Right kidney (tissue), 1 donor: ENCODE measurements around the gene MAP3K13.
"Not testable (repeated sequence)": the region's sequence is repeated elsewhere in the genome, so short reads cannot be mapped to it uniquely, and the experiment has no call there.

Experiments used
- DNase-seq: peaks from one replicate; pipeline ENCODE4 v3.0.0-alpha.2; 2016

Gene MAP3K13

GRCh38 chr3:185340751-185341150, 22.2 kb upstream of the MAP3K13 start:
- no peak for DNase-seq

GRCh38 chr3:185341616-185342458, 21.1 kb upstream of the MAP3K13 start:
- no peak for DNase-seq

- no peak for DNase-seq
Measured at GRCh38 chr3:185342459-185343174, 20.3 kb upstream of the MAP3K13 start.

GRCh38 chr3:185347399-185347798, 15.5 kb upstream of the MAP3K13 start:
- DNase-seq, result no peak

- DNase-seq, result no peak
Measured at GRCh38 chr3:185350841-185351240, 12.1 kb upstream of the MAP3K13 start.

- DNase-seq, result no peak
Measured at GRCh38 chr3:185351396-185351795, 11.5 kb upstream of the MAP3K13 start.

- DNase-seq, result no peak
Measured at GRCh38 chr3:185353225-185353624, 9.7 kb upstream of the MAP3K13 start.

- no peak for DNase-seq
Measured at GRCh38 chr3:185353823-185354614, 8.9 kb upstream of the MAP3K13 start.

GRCh38 chr3:185356499-185356898, 6.4 kb upstream of the MAP3K13 start:
- no peak for DNase-seq

- DNase-seq, result no peak
Measured at GRCh38 chr3:185361920-185362319, 1.0 kb upstream of the MAP3K13 start.

GRCh38 chr3:185363662-185364203, 797 bp downstream of the MAP3K13 start:
- DNase-seq, result no peak

GRCh38 chr3:185365291-185366073, 2.5 kb downstream of the MAP3K13 start:
- no peak for DNase-seq

GRCh38 chr3:185366074-185366335, 3.1 kb downstream of the MAP3K13 start:
- DNase-seq, result no peak

GRCh38 chr3:185366913-185367312, 4.0 kb downstream of the MAP3K13 start:
- DNase-seq, result no peak

- not testable (repeated sequence) for DNase-seq
Measured at GRCh38 chr3:185370349-185370748, 7.4 kb downstream of the MAP3K13 start.

- DNase-seq, result peak; percentile 7
Measured at GRCh38 chr3:185371306-185372074, 8.6 kb downstream of the MAP3K13 start.

- no peak for DNase-seq
Measured at GRCh38 chr3:185381320-185382058, 18.6 kb downstream of the MAP3K13 start.

- DNase-seq, result no peak
Measured at GRCh38 chr3:185382154-185382553, 19.2 kb downstream of the MAP3K13 start.

GRCh38 chr3:185386515-185386914, 23.6 kb downstream of the MAP3K13 start:
- DNase-seq, result not testable (repeated sequence)

GRCh38 chr3:185387646-185388045, 24.7 kb downstream of the MAP3K13 start:
- DNase-seq, result no peak
